ENCODE results near the gene WDR86. TPM values are rescaled to one million over a fixed set of nuclear protein-coding genes. Genes with fewer than 3 reads are reported as not detected.

Gene WDR86
- total RNA-seq, 2 experiments from 2014 or later: 0.25 TPM

- DNase-seq (no peak), ATAC-seq (no peak)
- TF ChIP-seq, protein P1, sequence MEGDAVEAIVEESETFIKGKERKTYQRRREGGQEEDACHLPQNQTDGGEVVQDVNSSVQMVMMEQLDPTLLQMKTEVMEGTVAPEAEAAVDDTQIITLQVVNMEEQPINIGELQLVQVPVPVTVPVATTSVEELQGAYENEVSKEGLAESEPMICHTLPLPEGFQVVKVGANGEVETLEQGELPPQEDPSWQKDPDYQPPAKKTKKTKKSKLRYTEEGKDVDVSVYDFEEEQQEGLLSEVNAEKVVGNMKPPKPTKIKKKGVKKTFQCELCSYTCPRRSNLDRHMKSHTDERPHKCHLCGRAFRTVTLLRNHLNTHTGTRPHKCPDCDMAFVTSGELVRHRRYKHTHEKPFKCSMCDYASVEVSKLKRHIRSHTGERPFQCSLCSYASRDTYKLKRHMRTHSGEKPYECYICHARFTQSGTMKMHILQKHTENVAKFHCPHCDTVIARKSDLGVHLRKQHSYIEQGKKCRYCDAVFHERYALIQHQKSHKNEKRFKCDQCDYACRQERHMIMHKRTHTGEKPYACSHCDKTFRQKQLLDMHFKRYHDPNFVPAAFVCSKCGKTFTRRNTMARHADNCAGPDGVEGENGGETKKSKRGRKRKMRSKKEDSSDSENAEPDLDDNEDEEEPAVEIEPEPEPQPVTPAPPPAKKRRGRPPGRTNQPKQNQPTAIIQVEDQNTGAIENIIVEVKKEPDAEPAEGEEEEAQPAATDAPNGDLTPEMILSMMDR (IDR thresholded peaks at IDR 0.05): no peak
- no peaks in the 10 kb centered on the region for H3K36me3 Mint-ChIP-seq (ENCODE audit: low read depth)
- peak overlapping the region; percentile 57 for H3K4me3 Mint-ChIP-seq
- no peak overlapping the region for H3K27ac Mint-ChIP-seq
- peaks cover 11% of the 10 kb centered on the region for H3K4me1 Mint-ChIP-seq (ENCODE audit: low read depth)
- no peaks in the 10 kb centered on the region for H3K9me3 Mint-ChIP-seq
- ChIA-PET POLR2A (interaction anchor here (1.4 to 2.7 kb wide), 5 partner anchors 14 to 96 kb away, joined by 3 to 10 read pairs (median 7); partner anchors contain the start of gene WDR86), CTCF (interaction anchor here (0.8 to 5.4 kb wide), 42 partner anchors 8 to 334 kb away, joined by 3 to 227 read pairs (median 8); partner anchors contain the start of genes CRYGN and RHEB)
- intact Hi-C loops (cut with micrococcal nuclease): loop anchor here (1.0 to 2.0 kb wide), 2 partner anchors 80 to 133 kb away; no protein-coding TSS in a partner anchor
- H3K27me3 Mint-ChIP-seq: peaks cover 5% of the 10 kb centered on the region
Measured at GRCh38 chr7:151447901-151448260, 38.0 kb upstream of the WDR86 start.

- TF ChIP-seq, protein P1 (IDR thresholded peaks at IDR 0.05): no peak
- ChIA-PET POLR2A (interaction anchor here (1.4 to 2.7 kb wide), 3 partner anchors 17 to 95 kb away, joined by 3 to 10 read pairs (median 7); partner anchors contain the start of gene WDR86), CTCF (interaction anchor here (1.1 to 5.4 kb wide), 18 partner anchors 12 to 323 kb away, joined by 3 to 227 read pairs (median 12); no protein-coding TSS in a partner anchor)
- no peaks in the 10 kb centered on the region for H3K36me3 Mint-ChIP-seq (ENCODE audit: low read depth)
- H3K4me1 Mint-ChIP-seq (ENCODE audit: low read depth): peaks cover 12% of the 10 kb centered on the region
- no peaks in the 10 kb centered on the region for H3K9me3 Mint-ChIP-seq
- ATAC-seq (no peak), DNase-seq (no peak)
- intact Hi-C loops (cut with micrococcal nuclease): no loop called here
- H3K4me3 Mint-ChIP-seq: no peak overlapping the region
- peaks cover 5% of the 10 kb centered on the region for H3K27me3 Mint-ChIP-seq
- H3K27ac Mint-ChIP-seq: no peak overlapping the region
Measured at GRCh38 chr7:151447312-151447711, 37.5 kb upstream of the WDR86 start.

- no peak for DNase-seq
- Mint-ChIP-seq H3K27ac (no peak overlapping the region), H3K4me3 (no peak overlapping the region), H3K4me1 (ENCODE audit: low read depth) (peaks cover 19% of the 10 kb centered on the region), H3K27me3 (peaks cover 5% of the 10 kb centered on the region), H3K9me3 (no peaks in the 10 kb centered on the region), H3K36me3 (ENCODE audit: low read depth) (no peaks in the 10 kb centered on the region)
- ChIA-PET POLR2A (interaction anchor here (2.7 kb wide), 1 partner anchor 94 kb away, joined by 10 read pairs; no protein-coding TSS in a partner anchor), CTCF (interaction anchor here (0.9 to 4.1 kb wide), 3 partner anchors 68 to 131 kb away, joined by 3 to 22 read pairs (median 3); no protein-coding TSS in a partner anchor)
- intact Hi-C loops (cut with micrococcal nuclease): no loop called here
- TF ChIP-seq, protein P1 (IDR thresholded peaks at IDR 0.05): no peak
- ATAC-seq: no peak
Measured at GRCh38 chr7:151446412-151446811, 36.6 kb upstream of the WDR86 start.

DNA sequence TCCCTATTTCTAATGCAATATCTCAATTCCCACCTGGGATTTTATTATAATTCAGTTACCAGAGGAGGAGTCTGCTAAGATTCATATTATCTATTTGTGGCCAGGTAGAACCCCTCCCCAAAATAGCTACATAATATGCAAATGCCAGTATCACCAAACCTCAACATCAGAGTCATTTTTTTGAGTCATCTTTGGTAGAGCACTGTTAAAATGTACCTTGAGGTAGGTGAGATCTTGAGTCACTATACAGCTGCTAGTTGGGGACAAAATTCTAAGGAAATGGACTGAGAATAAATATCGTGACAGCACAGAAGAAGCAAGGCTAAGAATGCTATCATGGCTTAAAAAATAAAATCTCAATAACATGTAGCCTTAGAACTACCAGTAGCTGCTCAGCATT lies 34.8 kb upstream of the WDR86 start:
- Mint-ChIP-seq H3K4me1 (ENCODE audit: low read depth) (peaks cover 31% of the 10 kb centered on the region), H3K4me3 (no peak overlapping the region), H3K36me3 (ENCODE audit: low read depth) (no peaks in the 10 kb centered on the region), H3K27ac (no peak overlapping the region), H3K9me3 (no peaks in the 10 kb centered on the region), H3K27me3 (peaks cover 2% of the 10 kb centered on the region)
- no peak for DNase-seq
- CTCF ChIA-PET: interaction anchor here (0.9 to 4.1 kb wide), 6 partner anchors 11 to 133 kb away, joined by 3 to 22 read pairs (median 4); no protein-coding TSS in a partner anchor
- peak; percentile 23 for ATAC-seq
- TF ChIP-seq, protein P1 (IDR thresholded peaks at IDR 0.05): no peak
- intact Hi-C loops (cut with micrococcal nuclease): no loop called here
- POLR2A ChIA-PET: interaction anchor here (0.8 to 1.9 kb wide), 4 partner anchors 10 to 82 kb away, joined by 3 to 4 read pairs (median 3); partner anchors contain the start of gene WDR86

Measured in activated CD8-positive, alpha-beta T cell treated with anti-CD3 and anti-CD28 coated beads for 36 hours (primary cell).